Activated naive CD4-positive, alpha-beta T cell treated with anti-CD3 and anti-CD28 coated beads, Interleukin-2, amount 50 U/mL, for 24 hours (primary cell): ENCODE data around the gene UGT2B10.

Experiments used
- H3K27ac Mint-ChIP-seq: one replicate; pipeline ENCODE4 v1.8.0; 2021; ENCODE audit warnings: mild to moderate bottlenecking, mixed read lengths
- H3K27me3 Mint-ChIP-seq: one replicate; pipeline ENCODE4 v1.8.0; 2021; ENCODE audit warnings: mixed read lengths
- H3K36me3 Mint-ChIP-seq: one replicate; pipeline ENCODE4 v1.8.0; 2021; ENCODE audit warnings: mixed read lengths
- H3K4me1 Mint-ChIP-seq: one replicate; pipeline ENCODE4 v1.8.0; 2021; ENCODE audit warnings: mixed read lengths
- H3K4me3 Mint-ChIP-seq: one replicate; pipeline ENCODE4 v1.8.0; 2021; ENCODE audit warnings: mild to moderate bottlenecking, mixed read lengths
- H3K9me3 Mint-ChIP-seq: one replicate; pipeline ENCODE4 v1.8.0; 2021; ENCODE audit warnings: mixed read lengths

The UGT2B10 gene

GRCh38 chr4:68859655-68860054 lies 43.9 kb downstream of the UGT2B10 start:
- H3K27me3 Mint-ChIP-seq = peaks cover 2% of the 10 kb centered on the region
- peaks cover 6% of the 10 kb centered on the region for H3K9me3 Mint-ChIP-seq
- no peak overlapping the region for H3K4me3 Mint-ChIP-seq
- H3K27ac Mint-ChIP-seq = no peak overlapping the region
- no peaks in the 10 kb centered on the region for H3K4me1 Mint-ChIP-seq
- no peaks in the 10 kb centered on the region for H3K36me3 Mint-ChIP-seq

GRCh38 chr4:68861057-68861456 lies 45.3 kb downstream of the UGT2B10 start:
- peaks cover 2% of the 10 kb centered on the region for H3K27me3 Mint-ChIP-seq
- no peaks in the 10 kb centered on the region for H3K36me3 Mint-ChIP-seq
- peaks cover 6% of the 10 kb centered on the region for H3K9me3 Mint-ChIP-seq
- H3K4me1 Mint-ChIP-seq = no peaks in the 10 kb centered on the region
- H3K4me3 Mint-ChIP-seq = no peak overlapping the region
- no peak overlapping the region for H3K27ac Mint-ChIP-seq

GRCh38 chr4:68864438-68865187 lies 48.8 kb downstream of the UGT2B10 start:
- H3K36me3 Mint-ChIP-seq = no peaks in the 10 kb centered on the region
- H3K27ac Mint-ChIP-seq = no peak overlapping the region
- no peaks in the 10 kb centered on the region for H3K4me1 Mint-ChIP-seq
- no peaks in the 10 kb centered on the region for H3K9me3 Mint-ChIP-seq
- H3K4me3 Mint-ChIP-seq = no peak overlapping the region
- H3K27me3 Mint-ChIP-seq = peaks cover 2% of the 10 kb centered on the region

GRCh38 chr4:68865188-68865638 lies 49.4 kb downstream of the UGT2B10 start:
- Mint-ChIP-seq H3K27me3 (peaks cover 2% of the 10 kb centered on the region), H3K27ac (no peak overlapping the region), H3K36me3 (no peaks in the 10 kb centered on the region), H3K4me3 (no peak overlapping the region), H3K4me1 (no peaks in the 10 kb centered on the region), H3K9me3 (no peaks in the 10 kb centered on the region)

GRCh38 chr4:68865760-68866159 lies 50.0 kb downstream of the UGT2B10 start:
- peaks cover 2% of the 10 kb centered on the region for H3K27me3 Mint-ChIP-seq
- no peaks in the 10 kb centered on the region for H3K36me3 Mint-ChIP-seq
- no peak overlapping the region for H3K27ac Mint-ChIP-seq
- no peaks in the 10 kb centered on the region for H3K9me3 Mint-ChIP-seq
- no peak overlapping the region for H3K4me3 Mint-ChIP-seq
- H3K4me1 Mint-ChIP-seq = no peaks in the 10 kb centered on the region

GRCh38 chr4:68869274-68869773 lies 53.5 kb downstream of the UGT2B10 start:
- H3K4me1 Mint-ChIP-seq = no peaks in the 10 kb centered on the region
- no peaks in the 10 kb centered on the region for H3K27me3 Mint-ChIP-seq
- no peaks in the 10 kb centered on the region for H3K36me3 Mint-ChIP-seq
- no peak overlapping the region for H3K27ac Mint-ChIP-seq
- H3K4me3 Mint-ChIP-seq = no peak overlapping the region
- no peaks in the 10 kb centered on the region for H3K9me3 Mint-ChIP-seq

- Mint-ChIP-seq H3K27me3 (no peaks in the 10 kb centered on the region), H3K9me3 (no peaks in the 10 kb centered on the region), H3K4me3 (no peak overlapping the region), H3K36me3 (no peaks in the 10 kb centered on the region), H3K27ac (no peak overlapping the region), H3K4me1 (no peaks in the 10 kb centered on the region)
Observed at GRCh38 chr4:68871809-68872642, 56.2 kb downstream of the UGT2B10 start.

- Mint-ChIP-seq H3K4me3 (no peak overlapping the region), H3K27ac (no peak overlapping the region), H3K36me3 (no peaks in the 10 kb centered on the region), H3K4me1 (no peaks in the 10 kb centered on the region), H3K9me3 (no peaks in the 10 kb centered on the region), H3K27me3 (no peaks in the 10 kb centered on the region)
Observed at GRCh38 chr4:68872643-68873502, 57.1 kb downstream of the UGT2B10 start.

GRCh38 chr4:68874507-68874906 lies 58.7 kb downstream of the UGT2B10 start:
- Mint-ChIP-seq H3K27ac (no peak overlapping the region), H3K27me3 (no peaks in the 10 kb centered on the region), H3K4me1 (no peaks in the 10 kb centered on the region), H3K9me3 (no peaks in the 10 kb centered on the region), H3K36me3 (no peaks in the 10 kb centered on the region), H3K4me3 (no peak overlapping the region)

GRCh38 chr4:68877555-68877954 lies 61.8 kb downstream of the UGT2B10 start:
- Mint-ChIP-seq H3K36me3 (no peaks in the 10 kb centered on the region), H3K27me3 (no peaks in the 10 kb centered on the region), H3K9me3 (no peaks in the 10 kb centered on the region)

GRCh38 chr4:68878048-68878447 lies 62.3 kb downstream of the UGT2B10 start:
- Mint-ChIP-seq H3K9me3 (no peaks in the 10 kb centered on the region), H3K27me3 (no peaks in the 10 kb centered on the region), H3K4me3 (no peak overlapping the region), H3K4me1 (no peaks in the 10 kb centered on the region), H3K27ac (no peak overlapping the region), H3K36me3 (no peaks in the 10 kb centered on the region)

More at GRCh38 chr4:68877555-68877954, 61.8 kb downstream of the UGT2B10 start:
- no peaks in the 10 kb centered on the region for H3K4me1 Mint-ChIP-seq
- H3K4me3 Mint-ChIP-seq = no peak overlapping the region
- H3K27ac Mint-ChIP-seq = no peak overlapping the region
